Neural progenitor cell (in vitro differentiated cells): Measurements from ENCODE around the gene S100A7A. TPM values are rescaled to one million over a fixed set of nuclear protein-coding genes. Genes with fewer than 3 reads are reported as not detected.

Source experiments
- DNase-seq: peaks from one replicate; pipeline ENCODE4 v3.0.0-alpha.2; 2016; ENCODE audit warnings: low spot score
- H2AFZ ChIP-seq: fragments of 200-600 bp; sonication (generic); replicated peaks from 2 replicates; pipeline ENCODE4 v1.6.1; 2016; ENCODE audit warnings: antibody characterized with exemption
- H3F3A ChIP-seq: fragments of 200-600 bp; sonication (generic); 2 replicates; pipeline ENCODE4 v1.6.1; 2016; ENCODE audit warnings: antibody characterized with exemption, low read depth
- H3K27ac ChIP-seq: fragments of 200-600 bp; sonication (generic); 2 replicates; pipeline ENCODE4 v1.5.1; 2016; ENCODE audit warnings: mild to moderate bottlenecking
- H3K27me3 ChIP-seq: fragments of 200-600 bp; sonication (generic); 2 replicates; pipeline ENCODE4 v1.6.1; 2016; ENCODE audit warnings: mild to moderate bottlenecking, moderate library complexity
- H3K36me3 ChIP-seq: fragments of 200-600 bp; sonication (generic); 2 replicates; pipeline ENCODE4 v1.5.1; 2016
- H3K4me1 ChIP-seq: fragments of 200-600 bp; sonication (generic); 2 replicates; pipeline ENCODE4 v1.6.1; 2016; ENCODE audit warnings: mixed run types
- H3K4me2 ChIP-seq: fragments of 200-600 bp; sonication (generic); 2 replicates; pipeline ENCODE4 v1.6.1; 2016
- H3K4me3 ChIP-seq: fragments of 200-600 bp; sonication (generic); 2 replicates; pipeline ENCODE4 v1.5.1; 2016
- H3K79me2 ChIP-seq: fragments of 200-600 bp; sonication (generic); 2 replicates; pipeline ENCODE4 v1.6.1; 2016; ENCODE audit warnings: low read depth
- H3K9ac ChIP-seq: fragments of 200-600 bp; sonication (generic); 2 replicates; pipeline ENCODE4 v1.6.1; 2016
- H3K9me3 ChIP-seq: fragments of 200-600 bp; sonication (generic); 2 replicates; pipeline ENCODE4 v1.5.1; 2016; ENCODE audit warnings: low read depth
- H4K20me1 ChIP-seq: fragments of 200-600 bp; sonication (generic); 2 replicates; pipeline ENCODE4 v1.6.1; 2016; ENCODE audit warnings: low read depth
- H3K27ac Mint-ChIP-seq: 3 replicates; pipeline ENCODE4 v1.8.0; 2021; ENCODE audit warnings: mixed read lengths
- H3K27me3 Mint-ChIP-seq: 2 replicates; pipeline ENCODE4 v1.8.0; 2022; ENCODE audit warnings: low read depth, mild to moderate bottlenecking, inconsistent platforms, moderate library complexity, mixed read lengths; ENCODE audit not compliant: insufficient read depth
- H3K36me3 Mint-ChIP-seq: 3 replicates; pipeline ENCODE4 v1.8.0; 2021; ENCODE audit warnings: mixed read lengths
- H3K4me1 Mint-ChIP-seq: 3 replicates; pipeline ENCODE4 v1.8.0; 2021; ENCODE audit warnings: mixed read lengths
- H3K4me3 Mint-ChIP-seq: 3 replicates; pipeline ENCODE4 v1.8.0; 2021; ENCODE audit warnings: mild to moderate bottlenecking, moderate library complexity, mixed read lengths
- H3K9me3 Mint-ChIP-seq: 3 replicates; pipeline ENCODE4 v1.8.0; 2020; ENCODE audit warnings: mixed read lengths
- EZH2 ChIP-seq: fragments of 200-600 bp; sonication (generic); IDR thresholded peaks from 2 replicates; pipeline ENCODE4 v1.6.1; 2017; ENCODE audit warnings: antibody characterized with exemption, mild to moderate bottlenecking, moderate library complexity
- EZH2phosphoT487 ChIP-seq: fragments of 200-600 bp; sonication (generic); IDR thresholded peaks from 2 replicates; pipeline ENCODE4 v1.6.1; 2017; ENCODE audit warnings: antibody characterized with exemption
- small RNA-seq: library from RNA; depleted of rRNA; stranded (forward); fragments of <200 nt; gene quantifications from one replicate; pipeline ENCODE3, GENCODE V24; 2015
- total RNA-seq: library from RNA; depleted of rRNA; stranded (reverse); fragments of >200 nt; gene quantifications from 2 replicates; pipeline ENCODE4 v1.2.3, GENCODE V29; 2015; ENCODE audit warnings: low replicate concordance
- TF ChIP-seq, protein P1 (sequence below): fragments of 200-600 bp; sonication (generic); IDR thresholded peaks from 2 replicates; pipeline ENCODE4 v1.5.1; 2017; ENCODE audit warnings: antibody characterized with exemption, mild to moderate bottlenecking

S100A7A gene
- total RNA-seq, 1 donor from 2014 or later = not detected

DNA sequence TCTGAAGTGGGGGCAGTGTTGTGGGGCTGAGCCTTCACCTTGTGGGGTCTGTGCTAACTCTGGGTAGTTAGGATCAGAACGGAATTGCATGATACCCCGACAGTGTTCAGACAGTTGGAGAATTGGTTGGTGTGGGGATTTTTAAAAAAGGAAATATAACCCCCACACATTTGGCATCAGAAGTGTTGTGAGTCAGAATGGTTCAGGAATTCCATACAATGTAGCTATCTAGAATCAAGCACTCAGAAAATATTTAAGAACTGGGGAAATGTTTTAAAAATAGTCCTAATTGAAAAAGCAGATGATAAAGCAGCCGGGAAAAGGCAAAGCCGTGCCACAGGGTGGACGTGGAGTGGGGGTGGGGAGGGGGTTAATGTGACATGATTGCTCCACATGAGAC, 50.6 kb downstream of the S100A7A start:
- Histone ChIP-seq H3K9me3 (no peaks in the 10 kb centered on the region), H2AFZ (no peak overlapping the region), H3K4me3 (no peak overlapping the region), H3K27ac (no peak overlapping the region), H4K20me1 (no peaks in the 10 kb centered on the region), H3K27me3 (peaks cover 11% of the 10 kb centered on the region), H3K9ac (no peak overlapping the region), H3K4me1 (no peaks in the 10 kb centered on the region), H3F3A (no peaks in the 10 kb centered on the region), H3K4me2 (no peak overlapping the region), H3K79me2 (no peaks in the 10 kb centered on the region), H3K36me3 (no peaks in the 10 kb centered on the region)
- H3K27ac Mint-ChIP-seq = no peak overlapping the region
- no peak overlapping the region for H3K4me3 Mint-ChIP-seq
- H3K4me1 Mint-ChIP-seq = no peaks in the 10 kb centered on the region
- no peaks in the 10 kb centered on the region for H3K9me3 Mint-ChIP-seq
- DNase-seq = no peak
- no peaks in the 10 kb centered on the region for H3K36me3 Mint-ChIP-seq
- H3K27me3 Mint-ChIP-seq = peaks cover 15% of the 10 kb centered on the region
- TF ChIP-seq EZH2 (no peak), EZH2phosphoT487 (no peak)
- TF ChIP-seq, protein P1, sequence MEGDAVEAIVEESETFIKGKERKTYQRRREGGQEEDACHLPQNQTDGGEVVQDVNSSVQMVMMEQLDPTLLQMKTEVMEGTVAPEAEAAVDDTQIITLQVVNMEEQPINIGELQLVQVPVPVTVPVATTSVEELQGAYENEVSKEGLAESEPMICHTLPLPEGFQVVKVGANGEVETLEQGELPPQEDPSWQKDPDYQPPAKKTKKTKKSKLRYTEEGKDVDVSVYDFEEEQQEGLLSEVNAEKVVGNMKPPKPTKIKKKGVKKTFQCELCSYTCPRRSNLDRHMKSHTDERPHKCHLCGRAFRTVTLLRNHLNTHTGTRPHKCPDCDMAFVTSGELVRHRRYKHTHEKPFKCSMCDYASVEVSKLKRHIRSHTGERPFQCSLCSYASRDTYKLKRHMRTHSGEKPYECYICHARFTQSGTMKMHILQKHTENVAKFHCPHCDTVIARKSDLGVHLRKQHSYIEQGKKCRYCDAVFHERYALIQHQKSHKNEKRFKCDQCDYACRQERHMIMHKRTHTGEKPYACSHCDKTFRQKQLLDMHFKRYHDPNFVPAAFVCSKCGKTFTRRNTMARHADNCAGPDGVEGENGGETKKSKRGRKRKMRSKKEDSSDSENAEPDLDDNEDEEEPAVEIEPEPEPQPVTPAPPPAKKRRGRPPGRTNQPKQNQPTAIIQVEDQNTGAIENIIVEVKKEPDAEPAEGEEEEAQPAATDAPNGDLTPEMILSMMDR = no peak

GRCh38 chr1:153470707-153471106, 54.4 kb downstream of the S100A7A start:
- TF ChIP-seq EZH2 (no peak), EZH2phosphoT487 (no peak)
- TF ChIP-seq, protein P1 = no peak
- Mint-ChIP-seq H3K9me3 (peaks cover 8% of the 10 kb centered on the region), H3K4me3 (no peak overlapping the region), H3K4me1 (no peaks in the 10 kb centered on the region), H3K36me3 (no peaks in the 10 kb centered on the region), H3K27ac (no peak overlapping the region), H3K27me3 (peaks cover 10% of the 10 kb centered on the region)
- Histone ChIP-seq H3K27ac (no peak overlapping the region), H3K9ac (no peak overlapping the region), H3K4me3 (no peak overlapping the region), H2AFZ (no peak overlapping the region), H3K79me2 (no peaks in the 10 kb centered on the region), H3K27me3 (peaks cover 11% of the 10 kb centered on the region), H4K20me1 (no peaks in the 10 kb centered on the region), H3K4me1 (no peaks in the 10 kb centered on the region), H3K36me3 (no peaks in the 10 kb centered on the region), H3K9me3 (no peaks in the 10 kb centered on the region), H3F3A (no peaks in the 10 kb centered on the region), H3K4me2 (no peak overlapping the region)
- DNase-seq = no peak

Small RNAs within 50 kb of the gene (small RNA-seq; reads per million reads assigned to genes)
- not detected for gene S100A15A

Other genes with a start within 250 kb of the S100A7A start
- not detected in 2 replicates for gene LELP1, start 213.1 kb upstream of the S100A7A start, total RNA-seq
- not detected in 2 replicates for gene PRR9, start 198.9 kb upstream of the S100A7A start, total RNA-seq
- not detected in 2 replicates for gene LORICRIN, start 156.8 kb upstream of the S100A7A start, total RNA-seq
- not detected in 2 replicates for gene PGLYRP3, start 103.6 kb upstream of the S100A7A start, total RNA-seq
- not detected in 2 replicates for gene PGLYRP4, start 67.7 kb upstream of the S100A7A start, total RNA-seq
- not detected in 2 replicates for gene S100A9, start 58.7 kb upstream of the S100A7A start, total RNA-seq
- not detected in 2 replicates for gene S100A12, start 40.9 kb upstream of the S100A7A start, total RNA-seq
- not detected in 2 replicates for gene S100A8, start 25.4 kb upstream of the S100A7A start, total RNA-seq
- gene S100A7, start 44.1 kb downstream of the S100A7A start, total RNA-seq = not detected in 2 replicates
- gene S100A6, start 119.5 kb downstream of the S100A7A start, total RNA-seq = 0.34 TPM in 1 of 2 replicates, not detected in the other
- not detected in 2 replicates for gene S100A5, start 124.4 kb downstream of the S100A7A start, total RNA-seq
- 22.4 and 34.3 TPM in 2 replicates for gene S100A4, start 129.3 kb downstream of the S100A7A start, total RNA-seq
- gene S100A3, start 132.7 kb downstream of the S100A7A start, total RNA-seq = not detected in 2 replicates
- gene S100A2, start 149.3 kb downstream of the S100A7A start, total RNA-seq = not detected in 2 replicates
- gene S100A16, start 196.6 kb downstream of the S100A7A start, total RNA-seq = 12.4 and 13.1 TPM in 2 replicates
- gene S100A14, start 199.8 kb downstream of the S100A7A start, total RNA-seq = not detected in 2 replicates
- gene S100A13, start 211.0 kb downstream of the S100A7A start, total RNA-seq = 78.9 and 87.4 TPM in 2 replicates
- 0.74 TPM in 1 of 2 replicates, not detected in the other for gene S100A1, start 211.9 kb downstream of the S100A7A start, total RNA-seq
- gene CHTOP, start 217.5 kb downstream of the S100A7A start, total RNA-seq = 96.1 and 104 TPM in 2 replicates
- gene SNAPIN, start 242.2 kb downstream of the S100A7A start, total RNA-seq = 50.1 and 52.4 TPM in 2 replicates